ENCODE data around the gene SPRING1.

DNA sequence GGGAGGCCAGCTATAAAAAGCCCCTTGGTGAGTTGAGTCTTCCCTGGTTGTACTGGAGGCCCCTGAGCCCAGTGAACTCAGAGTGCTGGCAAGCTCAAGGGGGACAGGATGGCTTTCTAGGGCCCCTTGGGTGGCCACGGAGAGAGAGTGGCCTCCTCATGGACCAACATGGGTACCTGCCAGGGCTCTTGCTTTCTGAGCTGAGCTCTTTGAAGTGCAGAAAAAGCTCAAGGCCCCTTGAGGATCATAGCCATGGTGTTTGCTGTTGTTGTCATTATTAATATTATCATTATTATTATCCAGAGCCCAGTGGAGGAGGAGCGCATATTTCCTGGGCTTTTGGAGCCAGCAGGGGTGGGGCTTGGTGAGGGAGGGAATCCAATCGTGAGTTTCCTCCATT lies 6.9 kb upstream of the SPRING1 start:
- TF ChIP-seq CTCF (conservative IDR thresholded peaks at IDR 0.05; ENCODE audit: low read length) (no peak), EZH2phosphoT487 (IDR thresholded peaks at IDR 0.05; ENCODE audit: borderline replicate concordance) (no peak)
